Central memory CD8-positive, alpha-beta T cell (primary cell): ENCODE results near the gene SYNGR3.
A peak's percentile ranks its signal among the peaks of the same experiment; 100 is the strongest.

ENCODE experiments used
- ATAC-seq: fragments of 150-1000 bp; cut with Tn5 transposase; replicated peaks from 2 replicates; pipeline ENCODE4 v1.10.0; 2022; ENCODE audit warnings: mild to moderate bottlenecking, moderate FRiP score, moderate number of reproducible peaks; ENCODE audit not compliant: poor library complexity, severe bottlenecking; ENCODE audit errors: extremely low read depth
- DNase-seq, 2 donors: peaks; one replicate each; pipeline ENCODE4 v3.0.0; 2021; ENCODE audit warnings: low spot score in 2 of 2
- H3K27ac Mint-ChIP-seq: one replicate; pipeline ENCODE4 v1.8.0; 2022; ENCODE audit warnings: low read depth, mild to moderate bottlenecking, moderate library complexity, mixed read lengths
- H3K27me3 Mint-ChIP-seq: one replicate; pipeline ENCODE4 v1.8.0; 2022; ENCODE audit warnings: mixed read lengths
- H3K36me3 Mint-ChIP-seq: one replicate; pipeline ENCODE4 v1.8.0; 2022; ENCODE audit warnings: mild to moderate bottlenecking, moderate library complexity, mixed read lengths; ENCODE audit not compliant: insufficient read depth
- H3K4me1 Mint-ChIP-seq: one replicate; pipeline ENCODE4 v1.8.0; 2022; ENCODE audit warnings: mixed read lengths
- H3K4me3 Mint-ChIP-seq: one replicate; pipeline ENCODE4 v1.8.0; 2022; ENCODE audit warnings: mild to moderate bottlenecking, moderate library complexity, mixed read lengths
- H3K9me3 Mint-ChIP-seq: one replicate; pipeline ENCODE4 v1.8.0; 2022; ENCODE audit warnings: mixed read lengths

Gene SYNGR3, protein sequence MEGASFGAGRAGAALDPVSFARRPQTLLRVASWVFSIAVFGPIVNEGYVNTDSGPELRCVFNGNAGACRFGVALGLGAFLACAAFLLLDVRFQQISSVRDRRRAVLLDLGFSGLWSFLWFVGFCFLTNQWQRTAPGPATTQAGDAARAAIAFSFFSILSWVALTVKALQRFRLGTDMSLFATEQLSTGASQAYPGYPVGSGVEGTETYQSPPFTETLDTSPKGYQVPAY

DNA sequence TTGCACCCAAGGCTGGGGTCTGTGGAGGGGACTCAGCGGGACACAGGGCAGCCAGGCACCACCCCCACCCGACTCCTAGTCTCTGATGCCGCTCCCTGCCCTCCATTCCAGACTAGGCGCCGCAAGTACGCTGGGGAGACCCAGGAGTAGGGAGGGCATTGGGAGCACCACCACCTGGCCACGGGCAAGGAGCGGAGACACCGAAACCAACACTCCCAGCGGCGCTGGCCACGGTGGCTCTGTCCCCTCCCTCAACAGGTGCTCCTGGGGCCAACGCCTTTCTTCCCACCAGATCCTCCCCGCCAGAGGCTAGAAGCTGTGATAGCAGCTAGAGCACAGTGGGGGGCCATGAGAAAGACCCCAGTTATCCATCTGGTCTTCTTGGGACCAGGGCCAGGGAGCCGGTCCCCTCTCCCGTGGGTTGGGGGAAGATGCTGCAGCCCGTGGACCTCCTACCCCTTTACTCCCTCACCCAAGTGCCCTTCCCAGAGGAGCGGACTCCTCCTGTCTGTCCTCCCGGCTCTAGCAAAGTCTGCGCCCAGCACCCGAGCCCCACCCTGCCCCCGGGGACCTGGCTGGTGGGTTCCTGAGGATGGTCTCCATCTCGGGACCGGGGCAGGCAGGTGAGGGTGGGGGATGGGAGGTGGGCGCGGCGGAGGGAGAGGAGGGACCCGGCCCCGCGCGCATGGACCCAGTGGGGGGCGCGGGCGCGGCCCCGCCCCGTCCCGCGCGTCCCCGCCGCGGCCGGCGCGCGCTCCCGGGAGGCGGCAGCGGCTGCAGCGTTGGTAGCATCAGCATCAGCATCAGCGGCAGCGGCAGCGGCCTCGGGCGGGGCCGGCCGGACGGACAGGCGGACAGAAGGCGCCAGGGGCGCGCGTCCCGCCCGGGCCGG is at the start of gene SYNGR3:
Gene SYNGR3 (plus strand): TSS at position 762 of the 892 bp plus-strand sequence. CDS start 133 bp downstream, outside the sequence.
- Mint-ChIP-seq H3K4me1 (peaks cover 20% of the 10 kb centered on the region), H3K4me3 (peak within 1 kb of the TSS; percentile 67), H3K27ac (peak within 1 kb of the TSS; percentile 73), H3K27me3 (peaks cover 14% of the 10 kb centered on the region), H3K9me3 (no peaks in the 10 kb centered on the region), H3K36me3 (peaks cover 22% of the 10 kb centered on the region)
- no peak for DNase-seq
- no peak for ATAC-seq

DNA sequence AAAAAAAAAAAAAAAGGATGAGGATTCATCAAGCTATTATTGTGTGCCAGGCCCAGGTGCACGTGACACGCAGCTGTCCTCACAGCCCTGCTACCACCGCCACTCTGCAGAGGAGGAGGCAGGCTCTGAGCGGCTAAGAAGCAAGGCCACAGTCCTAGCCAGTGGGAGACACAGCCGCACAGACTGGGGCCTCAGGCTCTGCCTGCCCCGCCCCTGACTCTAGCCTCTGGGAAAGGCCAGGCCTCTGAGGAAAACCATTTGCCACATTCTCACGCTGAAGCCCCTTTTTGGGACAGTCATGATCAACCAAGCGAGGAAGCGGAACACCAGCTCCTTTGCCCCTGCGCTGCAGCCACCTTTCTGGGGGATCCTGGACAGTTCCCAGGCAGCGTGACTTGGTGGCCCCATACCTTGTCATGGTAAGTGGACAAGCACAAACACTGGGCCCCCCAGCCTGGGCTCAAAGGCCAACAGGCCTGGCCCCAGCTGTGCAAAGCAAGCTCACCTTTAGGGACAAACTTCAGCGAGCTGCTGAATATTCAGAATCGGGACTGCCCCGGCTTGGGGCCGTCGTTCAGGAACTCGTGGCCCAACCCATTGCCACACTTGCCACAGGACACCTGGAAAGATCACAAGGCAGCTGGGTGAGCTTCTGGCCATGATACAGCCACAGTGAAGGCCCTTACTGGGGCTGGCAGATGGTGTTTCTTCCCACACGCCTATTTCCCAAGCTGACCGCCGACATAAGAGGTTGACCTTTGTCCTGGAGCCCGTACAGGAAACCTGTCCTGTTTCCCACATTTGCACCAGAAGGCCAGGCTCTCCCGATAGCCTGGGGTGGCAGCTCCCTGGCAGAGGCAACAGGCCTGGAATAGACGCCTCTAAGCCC is 49.3 kb upstream of the SYNGR3 start:
- Mint-ChIP-seq H3K4me3 (no peak overlapping the region), H3K36me3 (peaks cover 8% of the 10 kb centered on the region), H3K4me1 (peaks cover 11% of the 10 kb centered on the region), H3K27me3 (no peaks in the 10 kb centered on the region), H3K9me3 (no peaks in the 10 kb centered on the region), H3K27ac (no peak overlapping the region)
- ATAC-seq (no peak), DNase-seq (no peak)

DNA sequence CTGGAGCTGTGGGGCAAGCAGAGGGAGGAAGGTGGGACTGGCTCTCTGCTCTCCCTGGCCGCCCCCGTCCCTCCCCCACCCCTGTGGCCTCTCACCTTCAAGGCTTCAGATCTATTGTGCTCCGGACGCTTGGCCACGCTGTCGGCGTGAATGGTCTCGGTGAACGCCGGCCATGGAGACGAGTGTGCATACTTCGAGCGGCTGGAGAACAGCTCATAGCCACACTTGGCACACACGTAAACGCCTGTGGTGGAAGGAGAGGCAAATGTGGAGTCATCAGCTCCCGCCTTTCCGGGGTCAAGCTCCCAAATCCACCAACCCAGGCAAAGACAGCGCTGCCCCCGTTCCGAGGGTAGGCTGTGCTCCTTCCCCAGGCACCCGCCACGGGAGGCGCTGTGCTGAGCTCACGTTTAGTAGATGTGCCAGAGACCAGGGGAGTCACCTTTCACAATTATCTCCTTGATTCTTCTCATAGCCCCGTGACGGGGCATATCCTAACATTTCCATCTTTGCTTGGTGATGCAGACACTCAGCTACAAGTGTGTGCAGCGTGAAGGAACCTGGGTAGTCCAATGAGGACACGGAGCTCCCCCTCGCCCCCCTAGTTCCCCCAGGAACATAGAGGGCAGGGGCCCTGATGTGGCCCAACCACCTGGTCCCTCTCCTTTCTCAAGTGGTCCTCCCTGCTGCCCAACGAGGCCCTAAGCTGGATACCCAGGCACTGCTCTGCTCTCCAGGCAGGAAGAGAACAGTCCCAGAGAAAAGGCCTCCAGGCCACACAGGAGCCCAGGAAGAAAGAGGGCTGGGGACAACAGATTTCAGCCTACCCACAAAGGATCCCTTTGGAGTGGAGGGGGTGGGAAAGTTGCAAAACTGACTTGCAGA is 48.4 kb upstream of the SYNGR3 start:
- ATAC-seq = no peak
- H3K27me3 Mint-ChIP-seq = no peaks in the 10 kb centered on the region
- no peak overlapping the region for H3K27ac Mint-ChIP-seq
- peaks cover 11% of the 10 kb centered on the region for H3K4me1 Mint-ChIP-seq
- no peaks in the 10 kb centered on the region for H3K9me3 Mint-ChIP-seq
- no peak for DNase-seq
- peaks cover 8% of the 10 kb centered on the region for H3K36me3 Mint-ChIP-seq
- H3K4me3 Mint-ChIP-seq = peak overlapping the region; percentile 91

DNA sequence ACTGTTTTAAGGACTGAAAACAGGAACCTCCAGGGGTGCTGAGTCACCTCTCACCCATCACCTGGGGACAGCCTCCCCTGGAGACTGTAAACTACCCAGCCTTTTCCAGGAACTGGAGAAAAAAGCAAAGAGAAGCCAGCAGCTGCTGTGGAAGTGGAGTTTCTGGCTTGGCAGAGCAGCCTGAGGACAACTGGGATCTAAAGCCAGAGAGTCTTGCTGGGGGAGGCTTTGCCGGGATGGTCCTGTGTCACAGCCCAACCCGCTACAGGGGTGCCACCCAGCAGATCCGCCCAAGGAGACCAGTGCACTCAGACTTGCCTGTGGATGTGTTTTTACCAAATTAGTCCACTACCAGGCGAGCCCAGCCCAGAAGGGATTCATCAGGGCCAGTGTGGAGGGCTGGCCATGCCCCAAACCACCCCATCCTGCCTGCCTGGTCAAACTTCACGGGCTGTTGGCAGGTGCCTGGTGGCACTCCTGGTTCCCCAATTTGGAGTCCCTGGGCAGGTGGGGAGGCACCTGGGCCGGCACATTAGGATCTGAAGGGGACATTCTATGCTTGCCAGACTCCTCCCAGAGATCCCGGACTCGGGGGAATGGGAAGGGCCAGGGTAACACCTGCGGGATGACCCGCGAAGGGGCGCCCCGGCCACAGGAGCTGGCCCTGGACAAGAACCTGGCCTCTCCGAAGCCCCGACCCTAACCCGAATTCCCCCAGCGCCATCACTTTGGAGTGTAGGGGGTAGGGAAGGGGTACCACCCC is 47.5 kb upstream of the SYNGR3 start:
- Mint-ChIP-seq H3K27me3 (no peaks in the 10 kb centered on the region), H3K4me1 (peaks cover 11% of the 10 kb centered on the region), H3K4me3 (peak overlapping the region; percentile 91), H3K9me3 (no peaks in the 10 kb centered on the region), H3K36me3 (peaks cover 8% of the 10 kb centered on the region), H3K27ac (no peak overlapping the region)
- no peak for ATAC-seq
- DNase-seq = no peak

DNA sequence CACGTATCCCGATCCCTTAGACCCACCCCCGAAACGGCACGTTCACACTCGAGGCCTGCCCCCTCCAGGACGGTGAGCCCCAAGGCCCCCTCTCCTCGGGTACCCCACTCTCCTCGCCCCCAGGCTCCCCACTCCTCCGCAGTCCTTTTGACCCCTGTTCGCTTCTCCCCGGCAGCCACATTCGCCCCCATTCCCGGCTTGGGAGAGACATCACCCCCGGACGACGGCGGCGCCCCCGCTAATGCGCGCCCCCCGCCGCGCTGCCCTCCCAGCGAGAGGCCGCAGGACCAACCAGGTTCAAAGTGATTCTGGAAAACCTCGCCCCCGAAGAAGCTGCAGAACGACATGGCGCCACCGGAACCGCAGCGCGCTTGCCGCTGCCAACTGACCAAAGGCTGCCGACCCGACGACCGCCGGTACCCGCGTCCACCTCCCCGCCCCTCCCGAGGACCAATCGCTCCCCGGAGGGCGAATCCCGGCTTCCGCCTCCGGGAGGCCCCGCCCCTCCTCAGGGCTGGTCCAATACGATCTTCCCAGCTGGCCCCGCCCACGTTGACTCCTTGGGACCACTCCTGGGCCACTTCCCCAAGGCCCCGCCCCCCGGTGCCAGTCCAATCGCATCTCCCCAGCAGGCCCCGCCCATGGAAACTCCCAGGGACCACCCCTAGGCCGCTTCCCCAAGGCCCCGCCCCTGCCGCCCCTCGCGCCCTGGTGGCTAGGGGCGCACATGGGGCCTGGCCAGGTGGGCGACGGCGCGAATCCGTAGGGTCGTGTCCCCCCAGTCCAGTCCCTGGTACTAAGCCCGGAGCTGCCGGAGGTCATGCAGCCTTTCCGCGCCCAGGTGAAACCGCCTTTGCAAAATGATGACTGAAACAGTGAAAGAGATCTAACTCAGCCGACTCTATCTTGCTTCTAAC is 46.7 kb upstream of the SYNGR3 start, which contains the start of gene MSRB1:
Gene MSRB1 (minus strand): TSS at position 390 of the 917 bp plus-strand sequence. CDS start 43 bp downstream, at position 347.
- peak; percentile 99 for ATAC-seq
- H3K27ac Mint-ChIP-seq = peak within 1 kb of the TSS; percentile 59
- no peaks in the 10 kb centered on the region for H3K27me3 Mint-ChIP-seq
- peak within 1 kb of the TSS; percentile 91 for H3K4me3 Mint-ChIP-seq
- peaks cover 6% of the 10 kb centered on the region for H3K36me3 Mint-ChIP-seq
- no peaks in the 10 kb centered on the region for H3K9me3 Mint-ChIP-seq
- DNase-seq = peak; percentile 96 to 97
- H3K4me1 Mint-ChIP-seq = peaks cover 11% of the 10 kb centered on the region

DNA sequence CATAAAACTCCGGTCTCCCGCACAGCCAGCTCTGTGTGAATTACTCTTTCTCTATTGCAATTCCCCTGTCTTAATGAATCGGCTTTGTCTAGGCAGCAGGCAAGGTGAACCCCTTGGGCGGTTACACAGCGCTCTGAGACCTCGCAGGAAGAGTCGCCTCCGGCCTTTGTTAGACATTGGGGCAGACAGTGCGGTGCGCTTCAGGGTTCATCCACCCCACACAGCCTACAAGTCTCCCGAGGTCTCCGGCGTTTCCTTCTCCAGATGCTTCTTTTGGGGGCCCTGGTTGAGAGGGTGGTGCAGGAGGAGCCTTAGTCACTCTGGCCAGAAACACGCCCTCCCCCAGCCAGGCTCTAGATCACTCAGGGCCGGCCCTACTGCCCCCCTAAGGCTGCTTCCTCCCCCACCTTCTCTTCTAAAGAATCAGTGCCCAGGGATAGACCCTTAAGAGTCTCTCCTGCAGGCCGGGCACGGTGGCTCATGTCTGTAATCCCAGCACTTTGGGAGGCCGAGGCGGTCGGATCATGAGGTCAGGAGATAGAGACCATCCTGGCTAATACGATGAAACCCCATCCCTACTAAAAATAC is 45.1 kb upstream of the SYNGR3 start:
- H3K4me1 Mint-ChIP-seq = peaks cover 11% of the 10 kb centered on the region
- DNase-seq (no peak), ATAC-seq (no peak)
- H3K27ac Mint-ChIP-seq = peak overlapping the region; percentile 57
- H3K36me3 Mint-ChIP-seq = peaks cover 4% of the 10 kb centered on the region
- H3K9me3 Mint-ChIP-seq = no peaks in the 10 kb centered on the region
- no peaks in the 10 kb centered on the region for H3K27me3 Mint-ChIP-seq
- peak overlapping the region; percentile 46 for H3K4me3 Mint-ChIP-seq

DNA sequence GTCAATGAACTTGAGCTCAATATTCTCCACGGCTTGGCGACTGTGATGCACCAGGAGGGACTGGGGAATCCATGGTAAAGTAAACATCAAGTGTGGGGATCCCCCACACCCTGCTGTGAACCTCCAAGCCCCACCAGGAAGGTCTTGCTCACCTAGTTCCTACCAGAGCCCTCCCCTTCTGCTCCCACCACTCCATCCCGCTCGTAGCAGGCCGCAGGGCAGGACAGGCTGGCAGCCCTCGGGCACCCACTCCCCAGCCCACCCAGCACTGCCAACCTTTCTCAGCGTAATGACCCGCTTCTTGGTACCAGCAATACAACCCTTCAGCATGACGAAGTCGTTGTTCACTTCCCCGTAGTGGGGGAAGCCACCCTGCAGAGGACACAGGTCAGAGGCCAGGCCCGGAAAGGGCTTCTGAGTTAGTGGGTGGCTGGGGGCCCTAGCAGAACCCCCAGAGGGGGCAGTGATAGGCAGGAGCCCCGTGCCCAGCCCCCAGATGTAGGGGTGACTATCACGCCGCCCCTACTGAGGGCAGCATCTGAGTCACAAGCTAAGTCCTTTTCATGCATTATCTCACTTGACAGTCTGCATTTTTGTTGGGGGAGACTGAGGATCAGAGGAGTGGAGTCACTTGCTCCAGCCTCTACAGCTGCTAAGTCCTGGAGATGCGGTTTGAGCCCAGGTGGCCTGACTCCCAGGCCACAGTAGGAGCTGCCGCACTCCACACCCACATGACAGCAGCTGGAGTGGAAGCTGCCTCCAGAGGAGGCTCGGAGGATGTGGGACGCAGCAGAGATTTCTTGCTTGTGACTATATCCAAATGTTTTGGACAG is 44.0 kb upstream of the SYNGR3 start:
- DNase-seq (no peak), ATAC-seq (no peak)
- Mint-ChIP-seq H3K27me3 (no peaks in the 10 kb centered on the region), H3K36me3 (no peaks in the 10 kb centered on the region), H3K4me3 (no peak overlapping the region), H3K4me1 (peaks cover 11% of the 10 kb centered on the region), H3K27ac (no peak overlapping the region), H3K9me3 (no peaks in the 10 kb centered on the region)

DNA sequence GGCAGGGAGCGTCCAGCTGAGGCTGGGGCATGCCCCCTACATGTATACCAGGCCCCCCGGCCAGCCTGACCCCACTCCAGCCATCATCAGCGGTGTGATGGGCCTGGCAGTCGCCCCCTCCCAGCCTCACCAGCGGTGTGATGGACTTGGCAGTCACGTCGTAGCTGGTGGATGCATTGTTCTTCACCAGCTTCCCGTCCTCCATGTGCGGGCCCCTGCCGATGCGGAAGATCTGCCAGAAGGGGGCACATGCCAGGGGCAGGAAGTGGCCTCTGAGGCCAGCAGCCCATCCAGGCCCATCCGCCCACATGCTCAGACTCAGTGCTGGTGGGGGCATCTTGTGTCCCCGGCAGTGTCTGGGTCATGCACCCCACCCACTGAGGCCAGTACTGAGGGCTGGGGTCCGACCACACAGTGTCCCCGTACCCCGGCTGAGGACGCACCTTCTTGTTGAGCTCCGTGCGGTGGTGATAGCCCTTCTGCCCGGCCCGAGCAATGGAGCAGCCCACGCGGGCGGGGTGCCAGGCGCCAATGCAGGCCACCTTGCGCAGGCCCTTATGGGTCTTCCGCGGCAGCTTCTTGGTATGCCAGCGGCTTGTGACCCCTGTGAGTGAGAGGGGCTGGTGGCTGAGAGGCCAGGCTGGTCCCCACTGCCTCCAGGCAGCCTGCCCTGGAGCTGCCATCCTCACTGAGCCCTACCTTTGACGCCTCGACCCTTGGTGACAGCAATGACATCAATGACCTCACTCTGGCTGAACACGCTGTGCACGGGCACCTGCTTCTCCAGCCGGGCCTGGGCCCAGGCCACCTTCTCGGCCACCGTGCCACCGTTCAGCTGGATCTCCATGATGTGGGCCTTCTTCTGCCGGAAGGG is 43.0 kb upstream of the SYNGR3 start:
- ATAC-seq (no peak), DNase-seq (no peak)
- H3K27me3 Mint-ChIP-seq = no peaks in the 10 kb centered on the region
- H3K36me3 Mint-ChIP-seq = no peaks in the 10 kb centered on the region
- H3K4me3 Mint-ChIP-seq = no peak overlapping the region
- H3K4me1 Mint-ChIP-seq = peaks cover 7% of the 10 kb centered on the region
- no peaks in the 10 kb centered on the region for H3K9me3 Mint-ChIP-seq
- H3K27ac Mint-ChIP-seq = no peak overlapping the region

DNA sequence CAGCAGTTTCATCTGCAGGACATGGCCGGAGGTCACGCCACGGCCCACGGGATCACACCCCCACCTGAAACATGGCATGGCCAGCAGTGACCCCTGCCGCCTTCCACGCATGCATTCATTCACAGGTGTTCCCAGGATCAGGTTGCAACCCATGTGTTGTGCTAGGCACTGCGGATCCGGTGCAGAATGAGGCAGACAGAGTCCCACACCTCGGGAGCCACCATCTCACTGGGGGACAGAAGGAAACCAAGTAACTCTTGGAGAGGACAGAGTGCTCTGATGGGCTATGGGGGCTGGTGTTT is 42.5 kb upstream of the SYNGR3 start:
- H3K36me3 Mint-ChIP-seq = no peaks in the 10 kb centered on the region
- ATAC-seq (no peak), DNase-seq (no peak)

More for the DNA sequence above, 42.5 kb upstream of the SYNGR3 start:
- peaks cover 5% of the 10 kb centered on the region for H3K4me1 Mint-ChIP-seq
- no peaks in the 10 kb centered on the region for H3K9me3 Mint-ChIP-seq
- no peak overlapping the region for H3K27ac Mint-ChIP-seq
- H3K27me3 Mint-ChIP-seq = no peaks in the 10 kb centered on the region
- no peak overlapping the region for H3K4me3 Mint-ChIP-seq
